ENCODE data around the gene MYH9. TPM values are rescaled to one million over a fixed set of nuclear protein-coding genes. Genes with fewer than 3 reads are reported as not detected.

MYH9 gene
- total RNA-seq, 2 experiments from 2014 or later: 112 to 223 TPM

- DNase-seq (ENCODE audit: low spot score): no peak
- Histone ChIP-seq H4K20me1 (ENCODE audit: insufficient read depth, low read length) (no peaks in the 10 kb centered on the region), H2AFZ (ENCODE audit: low read length) (no peak overlapping the region), H3K4me1 (ENCODE audit: insufficient read depth, low read length, poor library complexity, severe bottlenecking) (peaks cover 19% of the 10 kb centered on the region), H3K4me3 (ENCODE audit: low read depth, low read length, poor library complexity, severe bottlenecking) (no peak overlapping the region), H3K27ac (ENCODE audit: low read depth, low read length, poor library complexity, severe bottlenecking) (no peak overlapping the region), H3K36me3 (ENCODE audit: insufficient read depth, low read length) (peaks cover 16% of the 10 kb centered on the region), H3K79me2 (ENCODE audit: insufficient read depth, low read depth, low read length) (no peaks in the 10 kb centered on the region), H3K9me2 (ENCODE audit: insufficient read depth, low read length) (no peaks in the 10 kb centered on the region), H3K9me3 (ENCODE audit: low read length) (no peaks in the 10 kb centered on the region), H3K4me2 (ENCODE audit: low read length) (no peak overlapping the region)
- no TSS peak for BruUV-seq (replicated peaks)
- no peak for TF ChIP-seq EZH2phosphoT487 (IDR thresholded peaks at IDR 0.05; ENCODE audit: borderline replicate concordance, low read depth, low read length)
- TF ChIP-seq, protein P1, sequence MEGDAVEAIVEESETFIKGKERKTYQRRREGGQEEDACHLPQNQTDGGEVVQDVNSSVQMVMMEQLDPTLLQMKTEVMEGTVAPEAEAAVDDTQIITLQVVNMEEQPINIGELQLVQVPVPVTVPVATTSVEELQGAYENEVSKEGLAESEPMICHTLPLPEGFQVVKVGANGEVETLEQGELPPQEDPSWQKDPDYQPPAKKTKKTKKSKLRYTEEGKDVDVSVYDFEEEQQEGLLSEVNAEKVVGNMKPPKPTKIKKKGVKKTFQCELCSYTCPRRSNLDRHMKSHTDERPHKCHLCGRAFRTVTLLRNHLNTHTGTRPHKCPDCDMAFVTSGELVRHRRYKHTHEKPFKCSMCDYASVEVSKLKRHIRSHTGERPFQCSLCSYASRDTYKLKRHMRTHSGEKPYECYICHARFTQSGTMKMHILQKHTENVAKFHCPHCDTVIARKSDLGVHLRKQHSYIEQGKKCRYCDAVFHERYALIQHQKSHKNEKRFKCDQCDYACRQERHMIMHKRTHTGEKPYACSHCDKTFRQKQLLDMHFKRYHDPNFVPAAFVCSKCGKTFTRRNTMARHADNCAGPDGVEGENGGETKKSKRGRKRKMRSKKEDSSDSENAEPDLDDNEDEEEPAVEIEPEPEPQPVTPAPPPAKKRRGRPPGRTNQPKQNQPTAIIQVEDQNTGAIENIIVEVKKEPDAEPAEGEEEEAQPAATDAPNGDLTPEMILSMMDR (conservative IDR thresholded peaks at IDR 0.05; ENCODE audit: low read length): no peak
- POLR2A ChIA-PET: no interaction called here
- CTCF ChIA-PET (ENCODE audit: unreplicated experiment): no interaction called here
- intact Hi-C loops (cut with micrococcal nuclease; ENCODE audit: unreplicated experiment): loop anchor here (5.0 kb wide), 1 partner anchor 73 kb away; the partner anchor contains the start of gene APOL3
Measured at GRCh38 chr22:36234919-36235318, 152.8 kb downstream of the MYH9 start.

DNA sequence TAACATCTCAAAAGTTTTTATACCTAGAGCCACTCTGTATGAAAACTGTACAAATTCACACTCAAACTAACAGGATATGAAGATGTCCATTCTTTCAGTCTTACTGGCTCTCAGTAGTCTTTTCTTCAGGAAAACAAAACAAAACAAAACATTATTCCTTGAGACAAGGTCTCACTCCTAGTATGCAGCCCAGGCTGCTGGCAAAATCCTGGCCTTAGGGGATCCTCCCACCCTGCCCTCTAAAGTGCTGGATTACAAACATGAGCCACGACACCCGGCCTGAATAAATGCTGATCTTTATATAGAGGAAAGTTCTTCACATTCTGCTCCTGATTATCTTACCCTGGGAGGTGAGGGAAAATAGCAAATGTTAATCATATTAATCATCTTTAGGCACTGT lies 153.6 kb downstream of the MYH9 start:
- DNase-seq (ENCODE audit: low spot score): no peak
- intact Hi-C loops (cut with micrococcal nuclease; ENCODE audit: unreplicated experiment): no loop called here
- no TSS peak for BruUV-seq (replicated peaks)
- H2AFZ ChIP-seq (ENCODE audit: low read length): no peak overlapping the region
- POLR2A ChIA-PET: no interaction called here
- peaks cover 14% of the 10 kb centered on the region for H3K4me1 ChIP-seq (ENCODE audit: insufficient read depth, low read length, poor library complexity, severe bottlenecking)
- no peak overlapping the region for H3K4me3 ChIP-seq (ENCODE audit: low read depth, low read length, poor library complexity, severe bottlenecking)
- H3K36me3 ChIP-seq (ENCODE audit: insufficient read depth, low read length): peaks cover 16% of the 10 kb centered on the region
- TF ChIP-seq EZH2phosphoT487 (IDR thresholded peaks at IDR 0.05; ENCODE audit: borderline replicate concordance, low read depth, low read length): no peak
- TF ChIP-seq, protein P1 (conservative IDR thresholded peaks at IDR 0.05; ENCODE audit: low read length): no peak
- no peak overlapping the region for H3K4me2 ChIP-seq (ENCODE audit: low read length)
- no peaks in the 10 kb centered on the region for H3K79me2 ChIP-seq (ENCODE audit: insufficient read depth, low read depth, low read length)
- CTCF ChIA-PET (ENCODE audit: unreplicated experiment): no interaction called here
- H4K20me1 ChIP-seq (ENCODE audit: insufficient read depth, low read length): no peaks in the 10 kb centered on the region
- H3K9me3 ChIP-seq (ENCODE audit: low read length): no peaks in the 10 kb centered on the region
- no peak overlapping the region for H3K27ac ChIP-seq (ENCODE audit: low read depth, low read length, poor library complexity, severe bottlenecking)
- H3K9me2 ChIP-seq (ENCODE audit: insufficient read depth, low read length): no peaks in the 10 kb centered on the region

GRCh38 chr22:36233796-36234195 lies 154.0 kb downstream of the MYH9 start:
- no peaks in the 10 kb centered on the region for H3K9me2 ChIP-seq (ENCODE audit: insufficient read depth, low read length)
- POLR2A ChIA-PET: no interaction called here
- H3K4me2 ChIP-seq (ENCODE audit: low read length): no peak overlapping the region
- CTCF ChIA-PET (ENCODE audit: unreplicated experiment): no interaction called here
- H3K79me2 ChIP-seq (ENCODE audit: insufficient read depth, low read depth, low read length): no peaks in the 10 kb centered on the region
- no peak for DNase-seq (ENCODE audit: low spot score)
- no peak overlapping the region for H2AFZ ChIP-seq (ENCODE audit: low read length)
- H3K36me3 ChIP-seq (ENCODE audit: insufficient read depth, low read length): peaks cover 16% of the 10 kb centered on the region
- BruUV-seq (replicated peaks): no TSS peak
- H3K9me3 ChIP-seq (ENCODE audit: low read length): no peaks in the 10 kb centered on the region
- intact Hi-C loops (cut with micrococcal nuclease; ENCODE audit: unreplicated experiment): no loop called here
- no peak overlapping the region for H3K27ac ChIP-seq (ENCODE audit: low read depth, low read length, poor library complexity, severe bottlenecking)
- H4K20me1 ChIP-seq (ENCODE audit: insufficient read depth, low read length): no peaks in the 10 kb centered on the region
- H3K4me3 ChIP-seq (ENCODE audit: low read depth, low read length, poor library complexity, severe bottlenecking): no peak overlapping the region
- peaks cover 14% of the 10 kb centered on the region for H3K4me1 ChIP-seq (ENCODE audit: insufficient read depth, low read length, poor library complexity, severe bottlenecking)
- TF ChIP-seq, protein P1 (conservative IDR thresholded peaks at IDR 0.05; ENCODE audit: low read length): no peak
- TF ChIP-seq EZH2phosphoT487 (IDR thresholded peaks at IDR 0.05; ENCODE audit: borderline replicate concordance, low read depth, low read length): no peak
